Measurements from ENCODE around the gene NGF.

DNA sequence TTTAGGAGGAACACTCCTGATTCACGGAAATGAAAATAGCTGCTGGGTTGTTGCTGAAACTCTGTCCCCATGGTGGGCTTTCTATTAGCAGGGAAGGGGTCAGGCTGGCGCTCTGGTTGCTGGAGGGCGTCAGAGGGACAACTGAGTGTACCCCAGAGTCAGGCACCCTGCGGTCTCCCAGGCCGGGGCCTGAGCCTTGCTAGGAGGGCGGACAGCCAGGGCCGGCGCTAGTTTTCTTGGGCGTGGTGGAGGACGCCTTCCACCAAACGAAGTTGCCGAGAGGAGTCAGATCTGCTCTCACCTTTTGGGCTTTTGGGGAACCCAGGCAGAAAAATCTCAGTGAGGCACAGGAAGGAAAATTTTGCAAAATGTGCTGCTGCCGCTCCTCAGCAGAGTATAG lies 54.8 kb downstream of the NGF start:
- TF ChIP-seq, protein P1, sequence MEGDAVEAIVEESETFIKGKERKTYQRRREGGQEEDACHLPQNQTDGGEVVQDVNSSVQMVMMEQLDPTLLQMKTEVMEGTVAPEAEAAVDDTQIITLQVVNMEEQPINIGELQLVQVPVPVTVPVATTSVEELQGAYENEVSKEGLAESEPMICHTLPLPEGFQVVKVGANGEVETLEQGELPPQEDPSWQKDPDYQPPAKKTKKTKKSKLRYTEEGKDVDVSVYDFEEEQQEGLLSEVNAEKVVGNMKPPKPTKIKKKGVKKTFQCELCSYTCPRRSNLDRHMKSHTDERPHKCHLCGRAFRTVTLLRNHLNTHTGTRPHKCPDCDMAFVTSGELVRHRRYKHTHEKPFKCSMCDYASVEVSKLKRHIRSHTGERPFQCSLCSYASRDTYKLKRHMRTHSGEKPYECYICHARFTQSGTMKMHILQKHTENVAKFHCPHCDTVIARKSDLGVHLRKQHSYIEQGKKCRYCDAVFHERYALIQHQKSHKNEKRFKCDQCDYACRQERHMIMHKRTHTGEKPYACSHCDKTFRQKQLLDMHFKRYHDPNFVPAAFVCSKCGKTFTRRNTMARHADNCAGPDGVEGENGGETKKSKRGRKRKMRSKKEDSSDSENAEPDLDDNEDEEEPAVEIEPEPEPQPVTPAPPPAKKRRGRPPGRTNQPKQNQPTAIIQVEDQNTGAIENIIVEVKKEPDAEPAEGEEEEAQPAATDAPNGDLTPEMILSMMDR (IDR thresholded peaks at IDR 0.05; ENCODE audit: low read length) = no peak
- TF ChIP-seq EZH2phosphoT487 (IDR thresholded peaks at IDR 0.05; ENCODE audit: low read length) (no peak), EZH2 (optimal IDR thresholded peaks at IDR 0.05; ENCODE audit: low read depth, low read length) (no peak)

Measured in MM.1S (cell line).